Measurements from ENCODE around the gene DPP10. TPM values are rescaled to one million over a fixed set of nuclear protein-coding genes. Genes with fewer than 3 reads are reported as not detected.
A peak's percentile ranks its signal among the peaks of the same experiment; 100 is the strongest.

The DPP10 gene
- total RNA-seq, 4 donors from 2014 or later, result 1.9 to 4.6 (median 3.9) TPM

- Histone ChIP-seq H3K27me3 (peaks cover 41% of the 10 kb centered on the region), H3K4me3 (no peak overlapping the region), H3K27ac (no peak overlapping the region), H3K36me3 (no peaks in the 10 kb centered on the region), H3K4me1 (peaks cover 0 to 18% (median 0%) of the 10 kb centered on the region in 3 donors), H3K9me3 (no peaks in the 10 kb centered on the region)
- no peak for ATAC-seq
- TF ChIP-seq POLR2AphosphoS5 (IDR thresholded peaks at IDR 0.05), result no peak
- TF ChIP-seq POLR2A (IDR thresholded peaks at IDR 0.05), result no peak
- no peak for TF ChIP-seq CTCF (IDR thresholded peaks at IDR 0.05)
- no peak for TF ChIP-seq EP300 (IDR thresholded peaks at IDR 0.05)
- 63 to 65% methylated on average over 5 to 6 of the region's 6 CpGs for WGBS, 2 donors (ENCODE audit: low coverage in 1 of 2)
These were observed 721.1 kb downstream of the DPP10 start for GRCh38 chr2:115163572-115163971.

- H3K27me3 ChIP-seq, result peaks cover 34% of the 10 kb centered on the region
- no peak overlapping the region for H3K27ac ChIP-seq
- H3K4me3 ChIP-seq, result no peak overlapping the region
- no peaks in the 10 kb centered on the region for H3K9me3 ChIP-seq
- peaks cover 0 to 18% (median 0%) of the 10 kb centered on the region in 3 donors for H3K4me1 ChIP-seq
- H3K36me3 ChIP-seq, result no peaks in the 10 kb centered on the region
- no peak for ATAC-seq
- 28 to 31% methylated on average over 6 of the region's 6 CpGs for WGBS, 2 donors (ENCODE audit: low coverage in 1 of 2)
- TF ChIP-seq POLR2AphosphoS5 (IDR thresholded peaks at IDR 0.05) (no peak), CTCF (IDR thresholded peaks at IDR 0.05) (peak in 2 of 4 experiments; percentile 17 to 23)
These were observed 723.2 kb downstream of the DPP10 start for GRCh38 chr2:115165529-115166109.

- Histone ChIP-seq H3K9me3 (peaks cover 0 to 7% (median 0%) of the 10 kb centered on the region in 3 donors), H3K4me1 (no peaks in the 10 kb centered on the region), H3K36me3 (no peaks in the 10 kb centered on the region), H3K27me3 (peaks cover 5% of the 10 kb centered on the region), H3K27ac (no peak overlapping the region), H3K4me3 (no peak overlapping the region)
- TF ChIP-seq POLR2AphosphoS5 (IDR thresholded peaks at IDR 0.05) (no peak), EP300 (IDR thresholded peaks at IDR 0.05) (no peak), CTCF (IDR thresholded peaks at IDR 0.05) (no peak), POLR2A (IDR thresholded peaks at IDR 0.05) (no peak)
- ATAC-seq, result no peak
- 65 to 77% methylated on average over 3 of the region's 3 CpGs for WGBS, 2 donors (ENCODE audit: low coverage in 1 of 2)
These were observed 726.0 kb downstream of the DPP10 start for GRCh38 chr2:115168457-115168856.

- peaks cover 0 to 7% (median 0%) of the 10 kb centered on the region in 3 donors for H3K9me3 ChIP-seq
- TF ChIP-seq EP300 (IDR thresholded peaks at IDR 0.05) (no peak), CTCF (IDR thresholded peaks at IDR 0.05) (no peak)
- H3K27ac ChIP-seq, result no peak overlapping the region
- WGBS, 2 donors (ENCODE audit: low coverage in 1 of 2), result 88 to 100% methylated on average over 1 of the region's 1 CpG
- H3K36me3 ChIP-seq, result no peaks in the 10 kb centered on the region
- H3K4me1 ChIP-seq, result no peaks in the 10 kb centered on the region
- no peak overlapping the region for H3K4me3 ChIP-seq
- peaks cover 3% of the 10 kb centered on the region for H3K27me3 ChIP-seq
- ATAC-seq, result no peak
These were observed 727.4 kb downstream of the DPP10 start for GRCh38 chr2:115169814-115170213.

- H3K27me3 ChIP-seq, result no peaks in the 10 kb centered on the region
- WGBS, 2 donors (ENCODE audit: low coverage in 1 of 2), result 100% methylated on average over 1 of the region's 2 CpGs
- no peak for ATAC-seq
- TF ChIP-seq POLR2AphosphoS5 (IDR thresholded peaks at IDR 0.05) (no peak), EP300 (IDR thresholded peaks at IDR 0.05) (no peak), POLR2A (IDR thresholded peaks at IDR 0.05) (no peak), CTCF (IDR thresholded peaks at IDR 0.05) (no peak)
- no peak overlapping the region for H3K27ac ChIP-seq
- no peaks in the 10 kb centered on the region for H3K36me3 ChIP-seq
- no peaks in the 10 kb centered on the region for H3K4me1 ChIP-seq
- no peak overlapping the region for H3K4me3 ChIP-seq
- peaks cover 0 to 7% (median 0%) of the 10 kb centered on the region in 3 donors for H3K9me3 ChIP-seq
These were observed 729.3 kb downstream of the DPP10 start for GRCh38 chr2:115171751-115172150.
